GM19239 (cell line): ENCODE data around the gene CARMIL3.

Source experiments
- DNase-seq: peaks from one replicate; pipeline ENCODE4 v3.0.0; 2011; ENCODE audit warnings: low spot score; ENCODE audit not compliant: insufficient read length
- FAIRE-seq: peaks from 2 replicates; lab custom pipeline; 2011; peaks lifted over from hg19 to GRCh38; lab: Jason Lieb, UNC

Gene CARMIL3

DNA sequence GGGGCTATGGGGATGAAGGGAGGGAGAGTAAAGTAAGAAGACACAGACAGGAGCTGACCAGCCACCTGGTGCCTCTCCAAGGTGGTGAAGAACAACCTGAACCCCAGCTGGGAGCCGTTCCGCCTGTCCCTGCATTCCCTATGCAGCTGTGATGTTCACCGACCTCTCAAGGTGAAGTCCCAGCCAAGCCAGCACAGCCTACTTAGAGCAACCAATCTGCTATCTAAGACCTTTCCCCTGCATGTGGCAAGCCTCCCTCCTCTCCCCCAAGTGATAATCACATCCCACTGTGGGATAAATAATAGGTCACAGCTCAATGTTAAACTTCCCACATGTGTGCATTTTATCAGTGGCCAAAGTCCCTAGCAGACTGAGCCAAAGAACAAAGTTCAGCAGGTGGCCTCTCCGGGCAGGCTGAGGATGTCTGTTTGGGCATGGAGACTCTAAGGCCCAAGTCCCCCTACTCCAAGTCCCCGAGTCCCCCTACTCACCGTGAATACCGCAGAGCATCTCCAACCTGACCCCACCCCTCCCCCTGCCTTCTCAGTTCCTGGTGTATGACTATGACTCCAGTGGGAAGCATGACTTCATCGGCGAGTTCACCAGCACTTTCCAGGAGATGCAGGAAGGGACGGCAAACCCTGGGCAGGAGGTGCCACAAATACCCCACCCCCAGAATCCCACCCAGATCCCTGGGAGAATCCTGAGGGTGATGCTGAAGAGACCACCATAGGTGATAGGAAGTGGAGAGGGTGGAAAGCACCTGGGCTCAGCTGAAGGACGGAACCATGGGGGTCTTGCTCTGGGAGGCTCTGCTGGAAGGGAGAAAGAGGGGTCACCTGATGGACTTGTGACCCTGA is 23.0 kb downstream of the CARMIL3 start:
- no peak for FAIRE-seq

DNA sequence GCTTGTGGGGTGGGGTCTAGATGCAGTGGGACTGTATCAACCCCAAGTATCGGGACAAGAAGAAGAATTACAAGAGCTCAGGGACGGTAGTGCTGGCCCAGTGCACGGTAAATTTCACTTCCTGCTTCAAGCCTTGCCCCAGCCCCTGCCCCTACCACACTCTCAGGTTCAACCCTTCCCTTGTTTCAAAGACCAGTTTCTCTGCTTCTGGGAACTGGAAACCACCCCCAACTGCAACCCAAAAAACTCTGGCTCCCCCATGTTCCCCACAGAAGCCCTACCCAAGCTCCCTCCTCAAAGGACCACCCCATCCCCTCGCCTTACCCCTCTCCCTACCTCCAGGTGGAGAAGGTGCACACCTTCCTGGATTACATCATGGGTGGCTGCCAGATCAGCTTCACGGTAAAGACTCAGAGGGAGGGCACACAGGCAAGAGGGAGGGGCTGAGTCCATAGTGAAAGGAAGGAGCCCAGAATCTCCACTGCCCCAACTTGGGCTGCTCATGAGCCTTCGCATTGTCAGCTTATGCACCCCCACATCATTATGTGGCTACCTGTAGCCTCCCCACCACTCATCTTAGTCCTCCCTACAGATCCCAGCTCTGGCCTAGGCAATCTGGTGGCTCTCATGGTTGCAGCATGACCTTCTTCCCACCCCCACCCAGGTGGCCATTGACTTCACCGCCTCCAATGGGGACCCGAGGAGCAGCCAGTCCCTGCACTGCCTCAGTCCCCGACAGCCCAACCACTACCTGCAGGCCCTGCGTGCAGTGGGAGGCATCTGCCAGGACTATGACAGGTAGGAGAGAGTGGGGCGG is 23.9 kb downstream of the CARMIL3 start:
- DNase-seq: peak; percentile 56
- FAIRE-seq: no peak

More for the DNA sequence above, 23.0 kb downstream of the CARMIL3 start:
- no peak for DNase-seq

DNA sequence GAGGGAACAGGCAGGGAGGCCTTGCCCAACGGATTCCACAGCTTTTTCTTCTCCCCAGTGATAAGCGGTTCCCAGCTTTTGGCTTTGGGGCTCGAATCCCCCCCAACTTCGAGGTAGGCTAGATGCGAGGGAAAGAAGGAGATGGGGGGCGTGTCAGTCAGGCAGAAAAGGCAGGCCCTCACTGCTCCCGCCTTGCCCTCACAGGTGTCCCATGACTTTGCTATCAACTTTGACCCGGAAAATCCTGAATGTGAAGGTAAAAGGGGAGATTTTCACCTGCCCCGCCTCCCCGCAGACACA is 24.4 kb downstream of the CARMIL3 start:
- FAIRE-seq (no peak), DNase-seq (no peak)

DNA sequence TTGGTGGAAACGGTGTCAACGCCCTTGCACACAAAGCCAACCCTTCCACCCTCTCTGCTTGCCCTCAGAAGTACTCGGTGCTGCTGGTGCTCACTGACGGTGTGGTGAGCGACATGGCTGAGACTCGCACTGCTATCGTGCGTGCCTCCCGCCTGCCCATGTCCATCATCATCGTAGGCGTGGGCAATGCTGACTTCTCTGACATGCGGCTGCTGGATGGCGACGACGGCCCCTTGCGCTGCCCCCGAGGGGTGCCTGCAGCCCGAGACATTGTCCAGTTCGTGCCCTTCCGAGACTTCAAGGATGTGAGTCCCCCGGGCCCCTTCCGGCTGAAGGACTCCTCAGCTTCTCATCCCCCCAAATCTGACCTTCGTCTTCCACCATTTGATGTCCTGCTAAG is 25.3 kb downstream of the CARMIL3 start:
- DNase-seq (no peak), FAIRE-seq (no peak)

DNA sequence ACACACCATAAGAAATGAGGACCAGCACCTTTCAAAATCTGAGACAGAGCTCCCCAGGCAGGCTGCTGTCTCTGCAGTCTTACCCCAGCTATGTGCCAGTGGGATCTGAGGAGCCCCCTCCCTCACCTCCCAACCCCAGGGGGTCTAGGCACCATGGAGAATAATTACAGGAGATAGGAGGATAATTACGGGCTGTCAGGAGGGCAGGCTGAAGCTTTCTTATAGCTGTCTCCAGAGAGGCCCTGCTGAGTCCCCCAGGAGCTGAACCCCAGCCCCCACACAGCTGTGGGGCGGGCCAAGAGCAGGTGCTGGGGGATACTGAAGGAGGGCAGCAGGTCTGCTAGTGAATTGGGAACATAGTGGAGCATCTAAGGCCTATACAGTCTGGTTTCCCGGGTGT is 26.3 kb downstream of the CARMIL3 start:
- DNase-seq (no peak), FAIRE-seq (no peak)

GRCh38 chr14:24079491-24080141 is 27.8 kb downstream of the CARMIL3 start:
- FAIRE-seq (no peak), DNase-seq (no peak)

- FAIRE-seq: no peak
- no peak for DNase-seq
These were observed 28.3 kb downstream of the CARMIL3 start for GRCh38 chr14:24080142-24080530.

DNA sequence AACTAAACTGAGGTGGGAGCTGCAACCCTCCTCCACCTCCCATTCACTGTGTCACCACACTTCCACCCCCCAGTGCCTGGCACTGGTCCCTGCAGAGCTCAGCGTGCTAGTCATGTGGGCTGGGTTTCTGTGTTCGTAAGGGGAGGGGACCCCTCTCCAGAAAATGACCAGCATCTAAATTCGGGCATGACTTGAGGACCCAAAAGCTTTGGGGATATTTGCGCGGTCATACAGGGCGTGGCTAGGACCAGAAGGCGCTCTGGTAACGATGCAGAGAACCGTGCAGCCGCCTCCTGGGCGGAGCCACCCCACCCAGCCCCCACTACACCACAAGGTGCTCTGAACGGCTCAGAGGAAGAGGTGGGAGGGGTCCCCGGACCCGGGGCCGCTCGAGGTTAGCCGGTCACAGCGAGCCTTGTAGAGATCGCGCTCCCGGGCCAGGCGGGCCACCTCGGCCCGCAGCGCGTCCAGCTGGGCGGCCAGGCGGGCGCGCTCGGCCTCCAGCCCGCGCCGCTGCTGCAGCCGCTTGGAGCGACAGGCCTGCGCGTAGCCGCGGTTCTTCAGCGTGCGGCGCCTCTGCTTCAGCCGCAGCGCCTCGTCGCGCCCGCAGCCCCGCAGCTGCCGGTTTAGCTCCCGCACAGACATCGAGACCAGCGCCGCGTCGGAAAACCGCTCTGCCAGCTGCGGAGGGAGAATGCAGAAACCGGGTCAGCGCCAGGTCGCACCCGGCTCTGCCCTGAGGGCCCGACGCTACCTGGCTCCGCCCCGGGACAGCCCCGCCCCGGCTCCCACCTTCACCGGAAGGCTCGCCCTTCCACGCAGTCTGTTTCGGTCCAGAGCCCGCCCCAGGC is 29.3 kb downstream of the CARMIL3 start:
- peak; percentile 86 for DNase-seq

GRCh38 chr14:24081739-24082211 is 30.0 kb downstream of the CARMIL3 start:
- DNase-seq (no peak), FAIRE-seq (no peak)

More for the DNA sequence above, 29.3 kb downstream of the CARMIL3 start:
- peak; percentile 89 for FAIRE-seq

GRCh38 chr14:24082411-24083080 is 30.7 kb downstream of the CARMIL3 start:
- FAIRE-seq: no peak
- DNase-seq: no peak

GRCh38 chr14:24083462-24083861 is 31.7 kb downstream of the CARMIL3 start:
- no peak for FAIRE-seq

GRCh38 chr14:24084440-24084839 is 32.6 kb downstream of the CARMIL3 start:
- no peak for FAIRE-seq
- DNase-seq: no peak

More at GRCh38 chr14:24083462-24083861, 31.7 kb downstream of the CARMIL3 start:
- no peak for DNase-seq

- no peak for FAIRE-seq
- DNase-seq: no peak
These were observed 33.4 kb downstream of the CARMIL3 start for GRCh38 chr14:24085215-24085614.

DNA sequence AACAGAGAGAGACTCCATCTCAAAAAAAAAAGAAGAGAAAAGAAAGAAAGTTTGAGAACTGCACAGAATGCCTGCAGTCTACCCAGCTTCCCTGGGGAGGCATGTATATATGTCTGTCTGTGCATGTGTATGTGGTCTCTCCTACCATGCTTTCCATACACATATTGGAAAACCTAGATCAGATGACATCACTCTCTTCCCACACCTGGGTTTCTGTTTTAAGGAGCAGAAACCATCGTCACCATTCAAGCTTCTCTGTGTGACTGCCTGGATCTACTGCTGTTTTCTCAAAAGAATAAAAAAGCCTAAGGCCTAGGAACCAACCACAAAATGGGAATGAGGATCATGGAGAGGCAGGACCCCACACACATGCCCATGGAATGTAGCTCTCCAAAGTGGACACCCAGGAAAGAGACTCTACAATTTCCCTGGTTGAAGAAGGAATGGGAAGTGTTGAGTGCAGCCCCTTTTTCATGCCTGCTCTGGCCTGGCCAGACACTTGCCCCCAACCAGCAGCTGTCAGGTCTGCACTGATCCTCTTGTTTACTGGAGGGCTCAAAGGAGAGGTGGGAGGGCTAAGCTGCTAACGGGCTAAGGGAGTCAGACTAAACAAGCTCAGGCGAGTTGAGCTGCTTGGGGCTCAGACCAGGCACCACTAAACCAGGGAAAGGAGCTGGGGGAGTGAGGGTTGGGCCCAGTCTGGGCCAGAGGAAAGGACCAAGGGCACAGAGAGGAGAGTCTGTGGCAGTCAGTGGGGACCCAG is 34.6 kb downstream of the CARMIL3 start:
- no peak for FAIRE-seq
- DNase-seq: no peak

DNA sequence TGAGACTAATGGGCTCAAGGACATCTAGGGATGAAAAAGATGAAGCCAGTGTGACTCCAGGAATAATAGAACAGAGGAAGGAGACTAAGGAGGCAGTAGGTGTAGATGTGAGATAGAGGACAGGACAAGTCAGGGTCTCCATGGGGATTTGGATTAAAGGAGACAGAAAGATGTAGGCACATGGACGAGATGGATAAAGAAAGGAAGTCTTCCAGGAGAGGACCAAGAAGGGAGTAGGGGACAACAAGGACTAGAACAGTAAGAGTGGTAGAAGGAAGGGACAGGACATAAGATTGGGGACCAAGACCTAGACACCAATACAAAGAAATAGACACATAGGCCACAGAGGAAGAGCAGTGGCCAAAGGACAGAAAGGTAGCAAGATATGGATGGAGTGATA is 35.2 kb downstream of the CARMIL3 start:
- no peak for FAIRE-seq

GRCh38 chr14:24088095-24088494 is 36.3 kb downstream of the CARMIL3 start:
- FAIRE-seq (no peak), DNase-seq (no peak)

More for the DNA sequence above, 35.2 kb downstream of the CARMIL3 start:
- no peak for DNase-seq

GRCh38 chr14:24089890-24090289 is 38.1 kb downstream of the CARMIL3 start:
- FAIRE-seq (no peak), DNase-seq (no peak)

- no peak for FAIRE-seq
- no peak for DNase-seq
These were observed 40.3 kb downstream of the CARMIL3 start for GRCh38 chr14:24092110-24092504.
